ENCODE measurements around the gene PPP1R3F. TPM values are rescaled to one million over a fixed set of nuclear protein-coding genes. Genes with fewer than 3 reads are reported as not detected.
"Not testable (repeated sequence)": the region's sequence is repeated elsewhere in the genome, so short reads cannot be mapped to it uniquely, and the experiment has no call there.

The PPP1R3F gene
- total RNA-seq, 4 donors from 2014 or later = 2.6 to 6.5 (median 4.6) TPM

- ATAC-seq (ENCODE audit: low FRiP score) (no peak), DNase-seq (ENCODE audit: low spot score) (no peak)
- no peak for TF ChIP-seq CTCF (IDR thresholded peaks at IDR 0.05)
Observed at GRCh38 chrX:49310371-49310770, 40.8 kb downstream of the PPP1R3F start.

- no peak for ATAC-seq (ENCODE audit: low FRiP score)
Observed at GRCh38 chrX:49312176-49312575, 42.6 kb downstream of the PPP1R3F start.

GRCh38 chrX:49316085-49316484, 46.5 kb downstream of the PPP1R3F start:
- DNase-seq (ENCODE audit: low spot score) (no peak), ATAC-seq (ENCODE audit: low FRiP score) (no peak)
- TF ChIP-seq CTCF (IDR thresholded peaks at IDR 0.05) = no peak

More at GRCh38 chrX:49312176-49312575, 42.6 kb downstream of the PPP1R3F start:
- DNase-seq (ENCODE audit: low spot score) = no peak
- TF ChIP-seq CTCF (IDR thresholded peaks at IDR 0.05) = no peak

GRCh38 chrX:49321737-49322136, 52.1 kb downstream of the PPP1R3F start, which contains the start of gene GAGE12J:
Gene GAGE12J, plus strand, starts transcription at chrX:49322037. Its CDS starts 1,157 bp downstream, at chrX:49323194.
- DNase-seq (ENCODE audit: low spot score); ATAC-seq (ENCODE audit: low FRiP score): not testable (repeated sequence)

- not testable (repeated sequence) for ATAC-seq (ENCODE audit: low FRiP score); DNase-seq (ENCODE audit: low spot score)
Observed at GRCh38 chrX:49322266-49322665, 52.7 kb downstream of the PPP1R3F start.

GRCh38 chrX:49323735-49324134, 54.1 kb downstream of the PPP1R3F start:
- not testable (repeated sequence) for ATAC-seq (ENCODE audit: low FRiP score)

GRCh38 chrX:49330421-49330820, 60.8 kb downstream of the PPP1R3F start:
- ATAC-seq (ENCODE audit: low FRiP score); DNase-seq (ENCODE audit: low spot score): not testable (repeated sequence)

More at GRCh38 chrX:49323735-49324134, 54.1 kb downstream of the PPP1R3F start:
- not testable (repeated sequence) for DNase-seq (ENCODE audit: low spot score)

GRCh38 chrX:49331282-49331681, 61.7 kb downstream of the PPP1R3F start, which contains the start of gene GAGE13:
Gene GAGE13, plus strand, starts transcription at chrX:49331582. Its CDS starts 1,156 bp downstream, at chrX:49332738.
- not testable (repeated sequence) for ATAC-seq (ENCODE audit: low FRiP score); DNase-seq (ENCODE audit: low spot score)

GRCh38 chrX:49331841-49332240, 62.2 kb downstream of the PPP1R3F start:
- not testable (repeated sequence) for ATAC-seq (ENCODE audit: low FRiP score); DNase-seq (ENCODE audit: low spot score)

Other genes starting within 250 kb of the PPP1R3F start
- 100 to 1,000 TPM in 3 of 4 donors, 10 to 100 TPM in 1; 89.8 to 124 (median 116) TPM for gene TFE3, start 226.4 kb upstream of the PPP1R3F start, total RNA-seq
- gene CCDC120, start 210.8 kb upstream of the PPP1R3F start, total RNA-seq = 1 to 10 TPM; 1.1 to 3.2 (median 2.5) TPM
- gene PRAF2, start 195.8 kb upstream of the PPP1R3F start, total RNA-seq = 10 to 100 TPM in 3 of 4 donors, 1 to 10 TPM in 1; 7.8 to 17.3 (median 12.3) TPM
- gene WDR45, start 189.9 kb upstream of the PPP1R3F start, total RNA-seq = 100 to 1,000 TPM in 3 of 4 donors, 10 to 100 TPM in 1; 90.8 to 131 (median 116) TPM
- 10 to 100 TPM; 16.0 to 30.9 (median 19.6) TPM for gene GPKOW, start 146.1 kb upstream of the PPP1R3F start, total RNA-seq
- 1 to 10 TPM; 1.1 to 7.3 (median 3.3) TPM for gene MAGIX, start 107.0 kb upstream of the PPP1R3F start, total RNA-seq
- gene PLP2, start 97.9 kb upstream of the PPP1R3F start, total RNA-seq = 10 to 100 TPM; 26.3 to 48.0 (median 38.3) TPM
- 10 to 100 TPM in 2 of 4 donors, 1 to 10 TPM in 2; 5.1 to 28.1 (median 11.9) TPM for gene PRICKLE3, start 83.4 kb upstream of the PPP1R3F start, total RNA-seq
- 1 to 10 TPM in 3 of 4 donors, under 1 TPM in 1; 0.46 to 3.3 (median 2.2) TPM for gene SYP, start 69.6 kb upstream of the PPP1R3F start, total RNA-seq
- under 1 TPM; 0.19 to 0.60 (median 0.34) TPM for gene CACNA1F, start 36.5 kb upstream of the PPP1R3F start, total RNA-seq
- gene CCDC22, start 34.3 kb upstream of the PPP1R3F start, total RNA-seq = 10 to 100 TPM in 2 of 4 donors, 1 to 10 TPM in 2; 8.9 to 14.3 (median 11.1) TPM
- not detected for gene FOXP3, start 5.1 kb upstream of the PPP1R3F start, total RNA-seq
- not detected for gene GAGE10, start 33.9 kb downstream of the PPP1R3F start, total RNA-seq
- gene GAGE12J, start 52.2 kb downstream of the PPP1R3F start, total RNA-seq = not detected
- gene GAGE13, start 61.8 kb downstream of the PPP1R3F start, total RNA-seq = not detected

All from omental fat pad (tissue), 4 donors.